Mesendoderm (in vitro differentiated cells): ENCODE measurements around the gene COL28A1.

Experiments
- DNase-seq: peaks from one replicate; pipeline ENCODE4 v3.0.0; 2013
- H2AK5ac ChIP-seq: 2 replicates; pipeline ENCODE4 v1.6.1; 2013; ENCODE audit warnings: low read length, inconsistent platforms
- H2BK120ac ChIP-seq: 2 replicates; pipeline ENCODE4 v1.6.1; 2013; ENCODE audit warnings: low read depth, mild to moderate bottlenecking, low read length, moderate library complexity, mixed read lengths
- H2BK15ac ChIP-seq: replicated peaks from 2 replicates; pipeline ENCODE4 v1.6.1; 2013; ENCODE audit warnings: low read depth, mild to moderate bottlenecking, moderate library complexity
- H2BK5ac ChIP-seq: 2 replicates; pipeline ENCODE4 v1.6.1; 2013; ENCODE audit warnings: low read length, inconsistent platforms
- H3K18ac ChIP-seq: 2 replicates; pipeline ENCODE4 v1.6.1; 2013; ENCODE audit warnings: mild to moderate bottlenecking, low read length, mixed read lengths
- H3K23ac ChIP-seq: one replicate; pipeline ENCODE4 v1.6.1; 2013; ENCODE audit warnings: low read length
- H3K27ac ChIP-seq: 2 replicates; pipeline ENCODE4 v1.5.1; 2013; ENCODE audit warnings: low read depth, mild to moderate bottlenecking, inconsistent platforms, low read length, moderate library complexity
- H3K27me3 ChIP-seq: 2 replicates; pipeline ENCODE4 v1.6.1; 2013; ENCODE audit warnings: low read length, control low read depth, mild to moderate bottlenecking, inconsistent platforms; ENCODE audit not compliant: insufficient read depth, poor library complexity
- H3K36me3 ChIP-seq: 2 replicates; pipeline ENCODE4 v1.6.1; 2013; ENCODE audit warnings: low read length, inconsistent platforms; ENCODE audit not compliant: control insufficient read depth, insufficient read depth
- H3K4ac ChIP-seq: one replicate; pipeline ENCODE4 v1.6.1; 2013; ENCODE audit warnings: low read depth, mild to moderate bottlenecking, low read length, moderate library complexity
- H3K4me1 ChIP-seq: 2 replicates; pipeline ENCODE4 v1.6.1; 2013; ENCODE audit warnings: low read depth, low read length, inconsistent platforms; ENCODE audit not compliant: control insufficient read depth
- H3K4me2 ChIP-seq: 2 replicates; pipeline ENCODE4 v1.6.1; 2013; ENCODE audit warnings: low read length
- H3K4me3 ChIP-seq: 2 replicates; pipeline ENCODE4 v1.5.1; 2013; ENCODE audit warnings: mild to moderate bottlenecking, low read length
- H3K56ac ChIP-seq: one replicate; pipeline ENCODE4 v1.6.1; 2013; ENCODE audit warnings: low read length
- H3K79me1 ChIP-seq: 2 replicates; pipeline ENCODE4 v1.6.1; 2013; ENCODE audit warnings: low read length, inconsistent platforms
- H3K79me2 ChIP-seq: 2 replicates; pipeline ENCODE4 v1.6.1; 2013; ENCODE audit warnings: mild to moderate bottlenecking, low read length; ENCODE audit not compliant: control insufficient read depth, insufficient read depth
- H3K9ac ChIP-seq: 2 replicates; pipeline ENCODE4 v1.6.1; 2013; ENCODE audit warnings: low read length, inconsistent platforms
- H4K5ac ChIP-seq: one replicate; pipeline ENCODE4 v1.6.1; 2013; ENCODE audit warnings: low read length
- H4K8ac ChIP-seq: one replicate; pipeline ENCODE4 v1.6.1; 2013; ENCODE audit warnings: low read depth, mild to moderate bottlenecking, control low read depth, low read length, moderate library complexity
- WGBS: extraction: QIAGEN DNeasy Blood & Tissue Kit; methylation state at CpG from one replicate; pipeline ENCODE4 v1.1.7; 2013; ENCODE audit warnings: low lambda C conversion rate, missing lambda C conversion rate; ENCODE audit not compliant: insufficient coverage; ENCODE audit errors: extremely low coverage; 5-methylcytosine and 5-hydroxymethylcytosine counted together

Gene COL28A1

GRCh38 chr7:7577888-7578287 is 42.2 kb upstream of the COL28A1 start:
- H3K27me3 ChIP-seq: no peaks in the 10 kb centered on the region
- H3K79me1 ChIP-seq: peaks cover 4% of the 10 kb centered on the region
- H3K23ac ChIP-seq: no peak overlapping the region
- no peak overlapping the region for H3K27ac ChIP-seq
- 100% methylated on average over 1 of the region's 1 CpG for WGBS
- H3K4me1 ChIP-seq: no peaks in the 10 kb centered on the region
- no peak overlapping the region for H3K18ac ChIP-seq
- H3K4me3 ChIP-seq: no peak overlapping the region
- H3K9ac ChIP-seq: no peak overlapping the region
- H3K36me3 ChIP-seq: no peaks in the 10 kb centered on the region
- no peak overlapping the region for H2AK5ac ChIP-seq
- DNase-seq: no peak
- no peak overlapping the region for H2BK15ac ChIP-seq
- no peak overlapping the region for H3K4ac ChIP-seq
- H2BK5ac ChIP-seq: no peak overlapping the region
- H2BK120ac ChIP-seq: no peak overlapping the region
- peaks cover 3% of the 10 kb centered on the region for H3K79me2 ChIP-seq
- no peak overlapping the region for H4K5ac ChIP-seq
- no peak overlapping the region for H4K8ac ChIP-seq
- no peak overlapping the region for H3K4me2 ChIP-seq
- H3K56ac ChIP-seq: no peak overlapping the region

DNA sequence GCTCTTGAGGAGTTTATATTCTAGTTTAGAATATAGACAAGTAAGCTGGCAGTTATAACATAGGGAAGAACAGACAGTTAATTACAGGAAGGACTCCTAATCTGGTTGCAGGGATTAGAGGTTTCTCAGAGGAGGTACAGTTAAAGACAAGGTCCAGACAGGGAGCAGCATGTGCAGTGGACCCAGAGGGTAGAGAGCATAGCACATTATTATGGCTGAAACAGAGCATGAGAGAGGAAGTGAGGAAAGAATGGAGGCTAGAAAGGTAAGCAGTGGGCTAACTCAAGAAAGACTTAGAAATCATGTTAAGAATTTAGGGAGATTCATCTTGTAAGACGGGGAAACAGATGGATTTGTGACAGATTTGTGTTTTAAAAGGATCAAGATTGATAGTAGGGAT is 40.7 kb upstream of the COL28A1 start:
- WGBS: no CpG with 5 or more reads among the region's 1 CpG

GRCh38 chr7:7573701-7574100 is 38.0 kb upstream of the COL28A1 start:
- Histone ChIP-seq H3K9ac (no peak overlapping the region), H2AK5ac (no peak overlapping the region), H3K4me2 (no peak overlapping the region), H4K5ac (no peak overlapping the region), H4K8ac (no peak overlapping the region), H3K18ac (no peak overlapping the region), H3K79me1 (peaks cover 14% of the 10 kb centered on the region), H2BK5ac (no peak overlapping the region), H3K27ac (no peak overlapping the region), H3K23ac (no peak overlapping the region), H3K79me2 (peaks cover 23% of the 10 kb centered on the region), H3K4me1 (no peaks in the 10 kb centered on the region), H3K4me3 (no peak overlapping the region), H3K27me3 (no peaks in the 10 kb centered on the region), H3K4ac (no peak overlapping the region), H3K36me3 (no peaks in the 10 kb centered on the region), H2BK120ac (no peak overlapping the region), H2BK15ac (no peak overlapping the region), H3K56ac (no peak overlapping the region)
- no peak for DNase-seq
- no CpG with 5 or more reads among the region's 2 CpGs for WGBS

More for the DNA sequence above, 40.7 kb upstream of the COL28A1 start:
- no peak overlapping the region for H3K4me2 ChIP-seq
- no peak overlapping the region for H3K18ac ChIP-seq
- H3K36me3 ChIP-seq: no peaks in the 10 kb centered on the region
- no peak overlapping the region for H3K23ac ChIP-seq
- no peak overlapping the region for H2AK5ac ChIP-seq
- H3K56ac ChIP-seq: no peak overlapping the region
- no peak overlapping the region for H2BK5ac ChIP-seq
- H3K4me3 ChIP-seq: no peak overlapping the region
- H3K9ac ChIP-seq: no peak overlapping the region
- H3K27ac ChIP-seq: no peak overlapping the region
- no peaks in the 10 kb centered on the region for H3K27me3 ChIP-seq
- H2BK15ac ChIP-seq: no peak overlapping the region
- H4K5ac ChIP-seq: no peak overlapping the region
- no peak overlapping the region for H3K4ac ChIP-seq
- H3K79me1 ChIP-seq: peaks cover 4% of the 10 kb centered on the region
- peaks cover 5% of the 10 kb centered on the region for H3K79me2 ChIP-seq
- no peak for DNase-seq
- H4K8ac ChIP-seq: no peak overlapping the region
- no peak overlapping the region for H2BK120ac ChIP-seq
- no peaks in the 10 kb centered on the region for H3K4me1 ChIP-seq

GRCh38 chr7:7570584-7570983 is 34.9 kb upstream of the COL28A1 start:
- Histone ChIP-seq H3K27ac (no peak overlapping the region), H3K4me1 (peaks cover 4% of the 10 kb centered on the region), H2AK5ac (no peak overlapping the region), H3K27me3 (no peaks in the 10 kb centered on the region), H2BK15ac (no peak overlapping the region), H3K79me2 (peaks cover 35% of the 10 kb centered on the region), H3K18ac (no peak overlapping the region), H3K79me1 (peaks cover 14% of the 10 kb centered on the region), H3K4me3 (no peak overlapping the region), H3K56ac (no peak overlapping the region), H3K36me3 (no peaks in the 10 kb centered on the region), H3K4ac (no peak overlapping the region), H3K23ac (no peak overlapping the region), H2BK5ac (no peak overlapping the region), H4K8ac (no peak overlapping the region), H3K9ac (no peak overlapping the region), H4K5ac (no peak overlapping the region), H2BK120ac (no peak overlapping the region), H3K4me2 (no peak overlapping the region)
- DNase-seq: no peak
- no CpG with 5 or more reads among the region's 3 CpGs for WGBS

DNA sequence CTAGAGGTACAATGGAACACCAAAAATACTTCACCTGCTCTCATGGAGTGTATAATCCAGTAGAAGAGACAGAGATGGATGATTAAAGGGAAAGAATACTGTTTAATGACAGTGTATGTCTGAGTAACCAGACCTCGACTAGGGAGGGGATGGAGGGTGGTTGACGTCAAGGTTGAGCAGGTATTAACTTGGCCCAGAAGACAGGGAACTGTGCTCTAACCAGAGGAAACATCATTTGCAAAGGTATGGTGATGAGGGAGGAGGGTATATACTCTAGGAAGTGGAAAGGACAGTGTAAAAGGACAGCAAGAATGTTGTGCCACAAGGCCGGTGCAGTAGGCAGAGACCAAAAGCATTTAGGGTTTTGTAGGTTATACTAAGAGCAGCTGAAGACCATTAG is 33.9 kb upstream of the COL28A1 start:
- no CpG with 5 or more reads among the region's 3 CpGs for WGBS
- H3K4me3 ChIP-seq: no peak overlapping the region

GRCh38 chr7:7569081-7569527 is 33.4 kb upstream of the COL28A1 start:
- Histone ChIP-seq H3K23ac (no peak overlapping the region), H2BK120ac (no peak overlapping the region), H3K27ac (no peak overlapping the region), H3K36me3 (no peaks in the 10 kb centered on the region), H3K18ac (no peak overlapping the region), H3K9ac (no peak overlapping the region), H4K5ac (no peak overlapping the region), H3K79me2 (peaks cover 35% of the 10 kb centered on the region), H3K56ac (no peak overlapping the region), H3K4me1 (peaks cover 4% of the 10 kb centered on the region), H2BK15ac (no peak overlapping the region), H3K27me3 (no peaks in the 10 kb centered on the region), H3K79me1 (peaks cover 14% of the 10 kb centered on the region), H3K4me2 (no peak overlapping the region), H3K4me3 (no peak overlapping the region), H2BK5ac (no peak overlapping the region), H3K4ac (no peak overlapping the region), H4K8ac (no peak overlapping the region), H2AK5ac (no peak overlapping the region)
- DNase-seq: no peak
- WGBS: no CpG with 5 or more reads among the region's 5 CpGs

More for the DNA sequence above, 33.9 kb upstream of the COL28A1 start:
- H3K27me3 ChIP-seq: no peaks in the 10 kb centered on the region
- no peak overlapping the region for H3K9ac ChIP-seq
- no peak overlapping the region for H3K27ac ChIP-seq
- H4K8ac ChIP-seq: no peak overlapping the region
- H3K18ac ChIP-seq: no peak overlapping the region
- peaks cover 35% of the 10 kb centered on the region for H3K79me2 ChIP-seq
- H2BK15ac ChIP-seq: no peak overlapping the region
- no peak overlapping the region for H4K5ac ChIP-seq
- H2BK120ac ChIP-seq: no peak overlapping the region
- H3K23ac ChIP-seq: no peak overlapping the region
- no peak overlapping the region for H2AK5ac ChIP-seq
- DNase-seq: no peak
- no peak overlapping the region for H3K56ac ChIP-seq
- no peak overlapping the region for H2BK5ac ChIP-seq
- H3K36me3 ChIP-seq: no peaks in the 10 kb centered on the region
- peaks cover 14% of the 10 kb centered on the region for H3K79me1 ChIP-seq
- H3K4me2 ChIP-seq: no peak overlapping the region
- H3K4ac ChIP-seq: no peak overlapping the region
- H3K4me1 ChIP-seq: peaks cover 4% of the 10 kb centered on the region
